WTC11 (cell line): ENCODE results near the gene SFTA2.

ENCODE experiments used
- NFYB ChIP-seq: sonication (generic); formaldehyde crosslinking; conservative IDR thresholded peaks from 2 replicates; pipeline ENCODE4 v1.8.0; 2022; ENCODE audit warnings: low read depth, missing genetic modification reagents
- ZNF138 ChIP-seq: sonication (generic); formaldehyde crosslinking; conservative IDR thresholded peaks from 2 replicates; pipeline ENCODE4 v1.8.1; 2022; ENCODE audit warnings: mild to moderate bottlenecking, moderate library complexity, missing genetic modification reagents
- ZNF416 ChIP-seq: fragments of 250-450 bp; sonication (Bioruptor Pico); IDR thresholded peaks from 2 replicates; pipeline ENCODE4 v1.9.0; 2021; ENCODE audit warnings: mild to moderate bottlenecking, inconsistent platforms
- ZNF423 ChIP-seq: fragments of 250-450 bp; sonication (Bioruptor Pico); IDR thresholded peaks from 2 replicates; pipeline ENCODE4 v2.1.2; 2022; ENCODE audit warnings: mild to moderate bottlenecking, moderate library complexity
- TF ChIP-seq, protein P1 (sequence below): fragments of 200-600 bp; IDR thresholded peaks from 2 replicates; pipeline ENCODE4 v1.8.0; 2022; ENCODE audit warnings: antibody characterized with exemption
- TF ChIP-seq, protein P2 (sequence below): sonication (generic); formaldehyde crosslinking; IDR thresholded peaks from 2 replicates; pipeline ENCODE4 v1.8.1; 2023; ENCODE audit warnings: mild to moderate bottlenecking, missing genetic modification reagents, moderate library complexity
- TF ChIP-seq, protein P3 (sequence below): sonication (generic); formaldehyde crosslinking; IDR thresholded peaks from 2 replicates; pipeline ENCODE4 v1.8.0; 2023; ENCODE audit warnings: missing genetic modification reagents
- TF ChIP-seq, protein P4 (sequence below): sonication (generic); formaldehyde crosslinking; IDR thresholded peaks from 2 replicates; pipeline ENCODE4 v1.8.0; 2022; ENCODE audit warnings: mild to moderate bottlenecking, missing genetic modification reagents
- TF ChIP-seq, protein P5 (sequence below): fragments of 250-450 bp; sonication (Bioruptor Pico); conservative IDR thresholded peaks from 2 replicates; pipeline ENCODE4 v1.9.0; 2021; ENCODE audit warnings: mild to moderate bottlenecking
- TF ChIP-seq, protein P6 (sequence below): sonication (generic); formaldehyde crosslinking; IDR thresholded peaks from 2 replicates; pipeline ENCODE4 v1.8.1; 2023; ENCODE audit warnings: mild to moderate bottlenecking, missing genetic modification reagents
- TF ChIP-seq, protein P7 (sequence below): sonication (generic); formaldehyde crosslinking; IDR thresholded peaks from 2 replicates; pipeline ENCODE4 v1.8.1; 2023; ENCODE audit warnings: mild to moderate bottlenecking, missing genetic modification reagents, moderate library complexity
- TF ChIP-seq, protein P8 (sequence below): sonication (generic); formaldehyde crosslinking; IDR thresholded peaks from 2 replicates; pipeline ENCODE4 v1.8.1; 2022; ENCODE audit warnings: missing genetic modification reagents, borderline replicate concordance

- TF ChIP-seq, protein P1, sequence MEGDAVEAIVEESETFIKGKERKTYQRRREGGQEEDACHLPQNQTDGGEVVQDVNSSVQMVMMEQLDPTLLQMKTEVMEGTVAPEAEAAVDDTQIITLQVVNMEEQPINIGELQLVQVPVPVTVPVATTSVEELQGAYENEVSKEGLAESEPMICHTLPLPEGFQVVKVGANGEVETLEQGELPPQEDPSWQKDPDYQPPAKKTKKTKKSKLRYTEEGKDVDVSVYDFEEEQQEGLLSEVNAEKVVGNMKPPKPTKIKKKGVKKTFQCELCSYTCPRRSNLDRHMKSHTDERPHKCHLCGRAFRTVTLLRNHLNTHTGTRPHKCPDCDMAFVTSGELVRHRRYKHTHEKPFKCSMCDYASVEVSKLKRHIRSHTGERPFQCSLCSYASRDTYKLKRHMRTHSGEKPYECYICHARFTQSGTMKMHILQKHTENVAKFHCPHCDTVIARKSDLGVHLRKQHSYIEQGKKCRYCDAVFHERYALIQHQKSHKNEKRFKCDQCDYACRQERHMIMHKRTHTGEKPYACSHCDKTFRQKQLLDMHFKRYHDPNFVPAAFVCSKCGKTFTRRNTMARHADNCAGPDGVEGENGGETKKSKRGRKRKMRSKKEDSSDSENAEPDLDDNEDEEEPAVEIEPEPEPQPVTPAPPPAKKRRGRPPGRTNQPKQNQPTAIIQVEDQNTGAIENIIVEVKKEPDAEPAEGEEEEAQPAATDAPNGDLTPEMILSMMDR = no peak
- TF ChIP-seq, protein P2, sequence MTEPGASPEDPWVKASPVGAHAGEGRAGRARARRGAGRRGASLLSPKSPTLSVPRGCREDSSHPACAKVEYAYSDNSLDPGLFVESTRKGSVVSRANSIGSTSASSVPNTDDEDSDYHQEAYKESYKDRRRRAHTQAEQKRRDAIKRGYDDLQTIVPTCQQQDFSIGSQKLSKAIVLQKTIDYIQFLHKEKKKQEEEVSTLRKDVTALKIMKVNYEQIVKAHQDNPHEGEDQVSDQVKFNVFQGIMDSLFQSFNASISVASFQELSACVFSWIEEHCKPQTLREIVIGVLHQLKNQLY = no peak
- TF ChIP-seq NFYB (CRISPR knock-in tag) (no peak), ZNF138 (CRISPR knock-in tag) (no peak), ZNF423 (no peak), ZNF416 (no peak)
- TF ChIP-seq, protein P3, sequence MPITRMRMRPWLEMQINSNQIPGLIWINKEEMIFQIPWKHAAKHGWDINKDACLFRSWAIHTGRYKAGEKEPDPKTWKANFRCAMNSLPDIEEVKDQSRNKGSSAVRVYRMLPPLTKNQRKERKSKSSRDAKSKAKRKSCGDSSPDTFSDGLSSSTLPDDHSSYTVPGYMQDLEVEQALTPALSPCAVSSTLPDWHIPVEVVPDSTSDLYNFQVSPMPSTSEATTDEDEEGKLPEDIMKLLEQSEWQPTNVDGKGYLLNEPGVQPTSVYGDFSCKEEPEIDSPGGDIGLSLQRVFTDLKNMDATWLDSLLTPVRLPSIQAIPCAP (CRISPR knock-in tag) = no peak
- TF ChIP-seq, protein P4, sequence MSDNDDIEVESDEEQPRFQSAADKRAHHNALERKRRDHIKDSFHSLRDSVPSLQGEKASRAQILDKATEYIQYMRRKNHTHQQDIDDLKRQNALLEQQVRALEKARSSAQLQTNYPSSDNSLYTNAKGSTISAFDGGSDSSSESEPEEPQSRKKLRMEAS (CRISPR knock-in tag) = no peak
- TF ChIP-seq, protein P5, sequence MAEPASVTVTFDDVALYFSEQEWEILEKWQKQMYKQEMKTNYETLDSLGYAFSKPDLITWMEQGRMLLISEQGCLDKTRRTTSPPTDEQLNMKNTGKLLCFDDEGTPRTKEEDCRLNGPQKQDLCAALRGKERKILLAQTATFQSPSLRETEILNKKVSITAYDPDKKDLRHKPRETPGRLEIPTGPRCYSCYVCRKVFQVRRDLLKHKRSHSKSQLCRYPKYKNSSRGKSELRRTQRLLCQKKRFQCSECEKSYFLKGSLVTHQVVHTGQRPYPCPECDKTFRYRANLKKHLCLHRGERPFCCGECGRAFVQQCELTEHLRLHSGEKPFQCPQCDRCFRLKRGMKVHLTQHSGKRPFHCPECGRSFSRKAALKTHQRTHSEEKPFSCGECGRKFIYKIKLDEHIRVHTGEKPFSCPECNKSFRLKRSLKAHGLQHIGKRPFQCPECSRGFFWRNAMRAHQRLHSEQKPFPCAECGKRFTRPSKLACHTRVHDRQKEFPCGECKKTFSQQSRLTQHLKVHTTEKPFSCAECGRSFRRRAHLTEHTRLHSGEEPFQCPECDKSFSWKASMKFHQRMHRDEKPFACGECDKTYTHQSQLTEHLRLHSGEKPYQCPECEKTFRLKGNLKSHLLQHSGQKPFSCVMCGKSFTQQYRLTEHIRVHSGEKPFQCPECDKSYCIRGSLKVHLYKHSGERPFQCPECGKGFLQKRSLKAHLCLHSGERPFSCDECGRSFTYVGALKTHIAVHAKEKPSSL = no peak
- TF ChIP-seq, protein P6, sequence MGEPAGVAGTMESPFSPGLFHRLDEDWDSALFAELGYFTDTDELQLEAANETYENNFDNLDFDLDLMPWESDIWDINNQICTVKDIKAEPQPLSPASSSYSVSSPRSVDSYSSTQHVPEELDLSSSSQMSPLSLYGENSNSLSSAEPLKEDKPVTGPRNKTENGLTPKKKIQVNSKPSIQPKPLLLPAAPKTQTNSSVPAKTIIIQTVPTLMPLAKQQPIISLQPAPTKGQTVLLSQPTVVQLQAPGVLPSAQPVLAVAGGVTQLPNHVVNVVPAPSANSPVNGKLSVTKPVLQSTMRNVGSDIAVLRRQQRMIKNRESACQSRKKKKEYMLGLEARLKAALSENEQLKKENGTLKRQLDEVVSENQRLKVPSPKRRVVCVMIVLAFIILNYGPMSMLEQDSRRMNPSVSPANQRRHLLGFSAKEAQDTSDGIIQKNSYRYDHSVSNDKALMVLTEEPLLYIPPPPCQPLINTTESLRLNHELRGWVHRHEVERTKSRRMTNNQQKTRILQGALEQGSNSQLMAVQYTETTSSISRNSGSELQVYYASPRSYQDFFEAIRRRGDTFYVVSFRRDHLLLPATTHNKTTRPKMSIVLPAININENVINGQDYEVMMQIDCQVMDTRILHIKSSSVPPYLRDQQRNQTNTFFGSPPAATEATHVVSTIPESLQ (CRISPR knock-in tag) = no peak
- TF ChIP-seq, protein P7, sequence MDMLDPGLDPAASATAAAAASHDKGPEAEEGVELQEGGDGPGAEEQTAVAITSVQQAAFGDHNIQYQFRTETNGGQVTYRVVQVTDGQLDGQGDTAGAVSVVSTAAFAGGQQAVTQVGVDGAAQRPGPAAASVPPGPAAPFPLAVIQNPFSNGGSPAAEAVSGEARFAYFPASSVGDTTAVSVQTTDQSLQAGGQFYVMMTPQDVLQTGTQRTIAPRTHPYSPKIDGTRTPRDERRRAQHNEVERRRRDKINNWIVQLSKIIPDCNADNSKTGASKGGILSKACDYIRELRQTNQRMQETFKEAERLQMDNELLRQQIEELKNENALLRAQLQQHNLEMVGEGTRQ (CRISPR knock-in tag) = no peak
- TF ChIP-seq, protein P8, sequence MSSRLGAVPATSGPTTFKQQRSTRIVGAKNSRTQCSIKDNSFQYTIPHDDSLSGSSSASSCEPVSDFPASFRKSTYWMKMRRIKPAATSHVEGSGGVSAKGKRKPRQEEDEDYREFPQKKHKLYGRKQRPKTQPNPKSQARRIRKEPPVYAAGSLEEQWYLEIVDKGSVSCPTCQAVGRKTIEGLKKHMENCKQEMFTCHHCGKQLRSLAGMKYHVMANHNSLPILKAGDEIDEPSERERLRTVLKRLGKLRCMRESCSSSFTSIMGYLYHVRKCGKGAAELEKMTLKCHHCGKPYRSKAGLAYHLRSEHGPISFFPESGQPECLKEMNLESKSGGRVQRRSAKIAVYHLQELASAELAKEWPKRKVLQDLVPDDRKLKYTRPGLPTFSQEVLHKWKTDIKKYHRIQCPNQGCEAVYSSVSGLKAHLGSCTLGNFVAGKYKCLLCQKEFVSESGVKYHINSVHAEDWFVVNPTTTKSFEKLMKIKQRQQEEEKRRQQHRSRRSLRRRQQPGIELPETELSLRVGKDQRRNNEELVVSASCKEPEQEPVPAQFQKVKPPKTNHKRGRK (CRISPR knock-in tag) = no peak
Observed at GRCh38 chr6:30944051-30944450, 12.1 kb upstream of the SFTA2 start.
